Measurements from ENCODE around the gene TFB2M. TPM values are rescaled to one million over a fixed set of nuclear protein-coding genes. Genes with fewer than 3 reads are reported as not detected.

The TFB2M gene
- total RNA-seq, 1 experiment from 2014 or later = 27.7 TPM

- WGBS (ENCODE audit: extremely low coverage, insufficient read length, low lambda C conversion rate) = no CpG with 5 or more reads among the region's 4 CpGs
- H3K36me3 Mint-ChIP-seq (ENCODE audit: insufficient read depth in 1 of 3, low read depth in 3 of 3) = peaks cover 29 to 68% (median 59%) of the 10 kb centered on the region in 3 experiments
- H3K79me2 ChIP-seq (ENCODE audit: insufficient read depth, low read length) = peaks cover 2% of the 10 kb centered on the region; the same call in 1 of the 2 replicates
These were observed 6.8 kb downstream of the TFB2M start for GRCh38 chr1:246559310-246559709.

More at GRCh38 chr1:246559310-246559709, 6.8 kb downstream of the TFB2M start:
- Mint-ChIP-seq H3K9me3 (no peaks in the 10 kb centered on the region), H3K27me3 (ENCODE audit: low read depth) (no peaks in the 10 kb centered on the region), H3K4me1 (no peaks in the 10 kb centered on the region), H3K27ac (0 out of 7 replicates have a peak overlapping the region, but pooled peaks of 1 of the 3 experiments have one; percentile 15), H3K4me3 (no peak overlapping the region)
- H4K5ac ChIP-seq (ENCODE audit: insufficient read length, low read depth, low read length) = no peak overlapping the region
- peaks cover 10% of the 10 kb centered on the region for H3K79me1 ChIP-seq (ENCODE audit: insufficient read depth, low read depth, low read length, poor library complexity, severe bottlenecking)
- H3K27ac ChIP-seq (ENCODE audit: insufficient read length, low read depth, low read length) = no peak overlapping the region
- H2BK15ac ChIP-seq (ENCODE audit: low read depth, low read length) = no peak overlapping the region
- no peak overlapping the region for H3K14ac ChIP-seq (ENCODE audit: insufficient read depth, low read length)
- H3K27me3 ChIP-seq (ENCODE audit: insufficient read depth, low read length) = no peaks in the 10 kb centered on the region
- no peaks in the 10 kb centered on the region for H3K9me3 ChIP-seq (ENCODE audit: control insufficient read depth, low read depth, low read length)
- no peak overlapping the region for H3K23ac ChIP-seq (ENCODE audit: insufficient read length, low read depth, low read length)
- H4K91ac ChIP-seq (ENCODE audit: insufficient read length, low read depth, low read length) = no peak overlapping the region
- no peak overlapping the region for H3K18ac ChIP-seq (ENCODE audit: insufficient read length, low read depth, low read length)
- H2BK12ac ChIP-seq (ENCODE audit: insufficient read length, low read depth, low read length) = no peak overlapping the region
- no peak for DNase-seq
- no peak overlapping the region for H2BK20ac ChIP-seq (ENCODE audit: low read depth, low read length, poor library complexity, severe bottlenecking)
- H4K8ac ChIP-seq (replicated peaks; ENCODE audit: insufficient read length, low read depth, low read length) = no peak overlapping the region
- H4K20me1 ChIP-seq (ENCODE audit: control insufficient read depth, insufficient read depth, insufficient read length) = no peaks in the 10 kb centered on the region
- no peak overlapping the region for H3K4me2 ChIP-seq (ENCODE audit: insufficient read depth, insufficient read length, low read length)
- H3K56ac ChIP-seq (ENCODE audit: insufficient read length, low read depth, low read length) = no peak overlapping the region
- no peak overlapping the region for H3T11ph ChIP-seq (ENCODE audit: low read length)
- no peak overlapping the region for H2BK120ac ChIP-seq (ENCODE audit: low read depth, low read length, poor library complexity, severe bottlenecking)
- no peak overlapping the region for H3K9ac ChIP-seq (ENCODE audit: extremely low read depth, insufficient read length, low read length)
- H3K4me1 ChIP-seq (ENCODE audit: insufficient read depth, low read length) = no peaks in the 10 kb centered on the region
- no peak for TF ChIP-seq CTCF (conservative IDR thresholded peaks at IDR 0.05)
- no peaks in the 10 kb centered on the region for H3K23me2 ChIP-seq (ENCODE audit: insufficient read length, low read depth, low read length, poor library complexity, severe bottlenecking)
- H2AFZ ChIP-seq (ENCODE audit: low read length) = no peak overlapping the region
- no peak overlapping the region for H3K4ac ChIP-seq (ENCODE audit: low read depth, low read length)
- no peak overlapping the region for H2AK5ac ChIP-seq (ENCODE audit: insufficient read length, low read length)
- H2BK5ac ChIP-seq (ENCODE audit: insufficient read length, low read length) = no peak overlapping the region

Measured in H9 (cell line).